ENCODE results near the gene PARVB. TPM values are rescaled to one million over a fixed set of nuclear protein-coding genes. Genes with fewer than 3 reads are reported as not detected.

The PARVB gene
- total and polyA plus RNA-seq, 2 of the 8 experiments (the other 6 are each of a cell fraction or from before 2014, with no cell fraction given), result 14.5 to 18.6 TPM

DNA sequence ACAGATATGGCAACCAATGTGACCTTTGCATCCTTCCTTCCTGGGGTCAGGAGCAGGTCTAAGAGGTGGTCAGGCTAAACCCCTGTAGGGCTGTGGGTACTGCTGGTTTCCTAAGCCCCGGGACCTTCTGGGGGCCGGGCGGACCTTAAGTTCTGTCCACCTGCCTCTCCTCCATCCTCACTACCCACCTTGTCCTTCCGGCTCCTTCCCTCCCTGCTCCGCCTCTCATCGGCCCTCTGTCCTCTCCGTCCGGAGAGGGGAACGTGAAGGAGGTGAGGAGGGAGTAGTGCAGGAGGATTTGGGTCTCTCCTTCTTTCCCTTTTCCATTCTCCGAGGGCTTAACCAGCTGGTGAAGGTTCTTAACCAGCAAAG, 28.3 kb upstream of the PARVB start:
- Histone ChIP-seq H3K23me2 (ENCODE audit: low read depth, low read length) (no peaks in the 10 kb centered on the region), H3K56ac (replicated peaks; ENCODE audit: insufficient read length, low read depth, low read length) (no peak overlapping the region), H4K91ac (replicated peaks; ENCODE audit: insufficient read length, low read length) (no peak overlapping the region), H3K14ac (ENCODE audit: insufficient read length) (no peak overlapping the region), H2BK120ac (replicated peaks; ENCODE audit: low read depth, low read length) (no peak overlapping the region), H2BK20ac (ENCODE audit: low read length) (no peak overlapping the region), H4K20me1 (replicated peaks in 1 of 2; ENCODE audit: control insufficient read depth in 1 of 2, insufficient read depth in 2 of 2, low read length in 2 of 2) (peaks cover 0 to 9% of the 10 kb centered on the region in 2 experiments), H3K18ac (ENCODE audit: extremely low read depth, low read length) (no peak overlapping the region), H2AFZ (ENCODE audit: low read length) (no peak overlapping the region), H3K79me1 (ENCODE audit: low read depth, low read length) (no peaks in the 10 kb centered on the region), H3K79me2 (ENCODE audit: control insufficient read depth in 1 of 2, insufficient read depth in 2 of 2, low read length in 2 of 2) (no peaks in the 10 kb centered on the region), H4K5ac (ENCODE audit: insufficient read length, low read depth, low read length) (no peak overlapping the region), H3K36me3 (ENCODE audit: control insufficient read depth in 2 of 4, insufficient read depth in 4 of 4, low read length in 3 of 4) (peaks cover 0 to 13% (median 11%) of the 10 kb centered on the region in 4 experiments; a peak in 5 of 8 replicates), H3K4me1 (replicated peaks in 1 of 4; ENCODE audit: control insufficient read depth in 3 of 4, insufficient read depth in 4 of 4, low read length in 3 of 4) (peaks cover 0 to 2% (median 1%) of the 10 kb centered on the region in 4 experiments; a peak in 3 of 7 replicates), H3K23ac (ENCODE audit: insufficient read length) (no peak overlapping the region), H3K27ac (ENCODE audit: low read depth, low read length) (no peak overlapping the region), H3K9me3 (ENCODE audit: insufficient read depth in 2 of 2, low read depth in 1 of 2, low read length in 1 of 2) (no peaks in the 10 kb centered on the region), H3K9ac (replicated peaks in 1 of 4; ENCODE audit: extremely low read depth in 1 of 4, low read depth in 3 of 4, low read length in 3 of 4) (no peak overlapping the region), H3K4me2 (ENCODE audit: insufficient read depth in 1 of 2, low read depth in 2 of 2, low read length in 2 of 2) (no peak overlapping the region), H2AK5ac (ENCODE audit: low read depth, low read length) (no peak overlapping the region), H3K4me3 (ENCODE audit: extremely low read depth in 1 of 4, insufficient read depth in 2 of 4, low read depth in 3 of 4, low read length in 4 of 4) (no peak overlapping the region), H2BK5ac (ENCODE audit: low read depth, low read length) (no peak overlapping the region), H3K4ac (replicated peaks; ENCODE audit: insufficient read length, low read depth, low read length) (no peak overlapping the region), H2BK12ac (ENCODE audit: low read depth, low read length) (no peak overlapping the region), H2BK15ac (ENCODE audit: low read length) (no peak overlapping the region), H3K27me3 (replicated peaks in 1 of 4; ENCODE audit: control insufficient read depth in 3 of 4, extremely low read depth in 1 of 4, insufficient read depth in 3 of 4, low read length in 3 of 4) (no peaks in the 10 kb centered on the region), H4K8ac (ENCODE audit: extremely low read depth, insufficient read depth, low read length) (no peak overlapping the region)
- 92% methylated on average over 5 of the region's 10 CpGs; no CpG with 5 or more reads in 1 of the 2 experiments for WGBS, 2 experiments (ENCODE audit: extremely low coverage in 1 of 2, insufficient coverage in 1 of 2, insufficient read length in 1 of 2, insufficient replicate concordance in 2 of 2, low coverage in 1 of 2, low lambda C conversion rate in 2 of 2, missing lambda C conversion rate in 1 of 2)
- no peak for TF ChIP-seq PHF8 (conservative IDR thresholded peaks at IDR 0.05; ENCODE audit: low read depth, low read length)
- no peak for TF ChIP-seq RNF2 (IDR thresholded peaks at IDR 0.05; ENCODE audit: borderline replicate concordance, low read depth, low read length, missing control alignments, poor library complexity, severe bottlenecking)
- TF ChIP-seq SRF (IDR thresholded peaks at IDR 0.05; ENCODE audit: low read depth, low read length), result no peak
- TF ChIP-seq CTBP2 (IDR thresholded peaks at IDR 0.05; ENCODE audit: borderline replicate concordance, insufficient read depth, insufficient read length, low read length), result no peak
- CTCF ChIA-PET (ENCODE audit: partially characterized antibody), result interaction anchor here (0.7 to 5.7 kb wide), 10 partner anchors 8 to 630 kb away, joined by 3 to 69 read pairs (median 4); no protein-coding TSS in a partner anchor
- POLR2A ChIA-PET (ENCODE audit: partially characterized antibody), result no interaction called here
- FAIRE-seq, result no peak
- no peak for DNase-seq (ENCODE audit: low read depth in 1 of 2, low spot score in 2 of 2)
